Measurements from ENCODE around the gene ZNF135. TPM values are rescaled to one million over a fixed set of nuclear protein-coding genes. Genes with fewer than 3 reads are reported as not detected.

Gene ZNF135
- total and polyA plus RNA-seq, 10 of the 15 experiments (the other 5 are each of a cell fraction or from before 2014, with no cell fraction given), result 0.04 TPM; not detected in 9

DNA sequence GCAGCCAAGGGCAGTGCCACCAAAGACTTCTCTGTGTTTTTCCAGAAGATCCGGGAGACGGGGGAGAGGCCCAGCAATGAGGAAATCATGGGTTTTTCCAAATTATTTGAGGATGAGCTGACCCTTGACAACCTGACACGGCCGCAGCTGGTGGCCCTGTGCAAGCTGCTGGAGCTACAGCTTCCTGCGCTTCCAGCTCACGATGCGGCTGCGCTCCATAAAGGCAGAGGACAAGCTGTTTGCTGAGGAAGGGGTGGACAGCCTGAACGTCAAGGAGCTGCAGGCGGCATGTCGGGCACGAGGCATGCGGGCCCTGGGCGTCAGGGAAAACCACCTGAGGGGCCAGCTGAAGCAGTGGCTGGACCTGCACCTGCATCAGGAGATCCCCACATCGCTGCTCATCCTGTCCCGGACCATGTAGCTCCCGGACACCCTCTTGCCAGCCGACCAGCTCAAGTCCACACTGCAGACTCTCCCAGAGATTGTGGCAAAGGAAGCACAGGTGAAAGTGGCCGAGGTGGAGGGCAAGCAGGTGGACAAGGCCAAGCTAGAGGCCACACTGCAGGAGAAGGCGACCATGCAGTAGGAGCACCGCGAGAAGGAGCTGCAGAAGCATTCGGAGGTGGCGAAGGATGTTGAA is 13.6 kb upstream of the ZNF135 start (continued):
- TF ChIP-seq, protein P1, sequence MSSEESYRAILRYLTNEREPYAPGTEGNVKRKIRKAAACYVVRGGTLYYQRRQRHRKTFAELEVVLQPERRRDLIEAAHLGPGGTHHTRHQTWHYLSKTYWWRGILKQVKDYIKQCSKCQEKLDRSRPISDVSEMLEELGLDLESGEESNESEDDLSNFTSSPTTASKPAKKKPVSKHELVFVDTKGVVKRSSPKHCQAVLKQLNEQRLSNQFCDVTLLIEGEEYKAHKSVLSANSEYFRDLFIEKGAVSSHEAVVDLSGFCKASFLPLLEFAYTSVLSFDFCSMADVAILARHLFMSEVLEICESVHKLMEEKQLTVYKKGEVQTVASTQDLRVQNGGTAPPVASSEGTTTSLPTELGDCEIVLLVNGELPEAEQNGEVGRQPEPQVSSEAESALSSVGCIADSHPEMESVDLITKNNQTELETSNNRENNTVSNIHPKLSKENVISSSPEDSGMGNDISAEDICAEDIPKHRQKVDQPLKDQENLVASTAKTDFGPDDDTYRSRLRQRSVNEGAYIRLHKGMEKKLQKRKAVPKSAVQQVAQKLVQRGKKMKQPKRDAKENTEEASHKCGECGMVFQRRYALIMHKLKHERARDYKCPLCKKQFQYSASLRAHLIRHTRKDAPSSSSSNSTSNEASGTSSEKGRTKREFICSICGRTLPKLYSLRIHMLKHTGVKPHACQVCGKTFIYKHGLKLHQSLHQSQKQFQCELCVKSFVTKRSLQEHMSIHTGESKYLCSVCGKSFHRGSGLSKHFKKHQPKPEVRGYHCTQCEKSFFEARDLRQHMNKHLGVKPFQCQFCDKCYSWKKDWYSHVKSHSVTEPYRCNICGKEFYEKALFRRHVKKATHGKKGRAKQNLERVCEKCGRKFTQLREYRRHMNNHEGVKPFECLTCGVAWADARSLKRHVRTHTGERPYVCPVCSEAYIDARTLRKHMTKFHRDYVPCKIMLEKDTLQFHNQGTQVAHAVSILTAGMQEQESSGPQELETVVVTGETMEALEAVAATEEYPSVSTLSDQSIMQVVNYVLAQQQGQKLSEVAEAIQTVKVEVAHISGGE (CRISPR knock-in tag; IDR thresholded peaks at IDR 0.05), result no peak
- TF ChIP-seq TCF3 (IDR thresholded peaks at IDR 0.05; ENCODE audit: borderline replicate concordance, insufficient read depth, low read depth, low read length) (no peak), PAX8 (IDR thresholded peaks at IDR 0.05) (no peak)

DNA sequence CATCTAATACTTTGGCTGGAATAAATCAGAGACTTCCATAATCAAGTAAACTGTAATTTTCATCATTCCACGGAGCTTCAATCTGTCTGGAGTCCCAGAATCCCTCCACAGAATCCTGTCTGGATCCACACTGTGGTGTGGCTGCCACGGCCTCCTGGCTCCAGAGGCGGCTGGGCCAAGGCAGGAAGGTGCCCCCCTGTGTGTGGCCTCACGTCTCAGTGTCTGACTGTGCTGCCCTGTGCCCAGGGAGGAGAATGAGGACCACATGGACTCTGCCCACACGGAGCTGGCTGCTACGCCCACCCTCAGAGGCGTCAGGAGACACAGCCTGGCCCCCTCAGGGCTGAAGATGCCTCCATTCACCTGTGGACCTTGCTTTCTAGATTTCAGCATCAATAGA is 12.2 kb upstream of the ZNF135 start:
- 6% methylated on average over 7 of the region's 7 CpGs for WGBS (ENCODE audit: insufficient coverage, insufficient replicate concordance, low lambda C conversion rate, missing lambda C conversion rate)
- Histone ChIP-seq H3K4me3 (no peak overlapping the region), H3K4me2 (ENCODE audit: control insufficient read depth, insufficient read depth) (no peak overlapping the region), H3K9me3 (replicated peaks; ENCODE audit: control insufficient read depth, insufficient read depth, low read length) (peaks cover 2% of the 10 kb centered on the region; the same call in 1 of the 3 replicates), H2AFZ (ENCODE audit: control insufficient read depth, low read depth, low read length) (no peak overlapping the region), H3K4me1 (ENCODE audit: control insufficient read depth, insufficient read depth, low read length) (no peaks in the 10 kb centered on the region), H3K79me2 (ENCODE audit: control insufficient read depth, insufficient read depth, low read length) (no peaks in the 10 kb centered on the region), H3K27ac (ENCODE audit: control insufficient read depth, insufficient read depth) (no peak overlapping the region), H3K36me3 (ENCODE audit: control insufficient read depth in 2 of 2, insufficient read depth in 2 of 2, low read length in 1 of 2) (no peaks in the 10 kb centered on the region), H3K9ac (ENCODE audit: control insufficient read depth, insufficient read depth, low read length) (no peak overlapping the region), H3K27me3 (replicated peaks in 1 of 2; ENCODE audit: control insufficient read depth in 2 of 2, insufficient read depth in 2 of 2, low read length in 1 of 2) (no peaks in the 10 kb centered on the region), H4K20me1 (ENCODE audit: control insufficient read depth, insufficient read depth) (no peaks in the 10 kb centered on the region)
- ChIA-PET RAD21 (ENCODE audit: unreplicated experiment) (no interaction called here), POLR2A (no interaction called here), CTCF (no interaction called here), SMC1A (ENCODE audit: uncharacterized antibody, unreplicated experiment) (no interaction called here)
- FAIRE-seq, result no peak
- no peak for DNase-seq (ENCODE audit: low read depth, low spot score)
- in situ Hi-C loops (cut with MboI) (no loop called here), intact Hi-C loops (cut with micrococcal nuclease; ENCODE audit: unreplicated experiment) (no loop called here)
- TF ChIP-seq, protein P1 (CRISPR knock-in tag; IDR thresholded peaks at IDR 0.05), result no peak
- no peak for TF ChIP-seq ZNF24 (IDR thresholded peaks at IDR 0.05)
- no peak for ATAC-seq
- no TSS peak for BruUV-seq (replicated peaks)
